Measurements from ENCODE around the gene FSIP2.

DNA sequence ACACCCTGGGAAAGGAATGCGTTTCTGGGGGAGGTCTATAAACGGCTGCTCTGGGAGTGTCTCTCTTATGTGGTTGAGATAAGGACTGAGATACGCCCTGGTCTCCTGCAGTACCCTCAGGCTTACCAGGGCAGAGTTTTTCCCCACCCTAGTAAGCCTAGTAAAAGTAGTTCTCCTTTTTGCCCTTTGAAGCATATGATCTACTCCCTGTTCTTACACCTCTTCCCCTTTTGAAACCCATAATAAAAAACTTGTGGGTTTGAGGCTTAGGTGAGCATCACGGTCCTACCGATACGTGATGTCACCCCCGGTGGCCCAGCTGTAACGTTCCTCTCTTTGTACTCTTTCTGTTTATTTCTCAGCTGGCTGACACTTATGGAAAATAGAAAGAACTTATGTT lies 97.4 kb downstream of the FSIP2 start:
- TF ChIP-seq EZH2 (IDR thresholded peaks at IDR 0.05; ENCODE audit: insufficient read depth, low read length): no peak
- TF ChIP-seq, protein P1, sequence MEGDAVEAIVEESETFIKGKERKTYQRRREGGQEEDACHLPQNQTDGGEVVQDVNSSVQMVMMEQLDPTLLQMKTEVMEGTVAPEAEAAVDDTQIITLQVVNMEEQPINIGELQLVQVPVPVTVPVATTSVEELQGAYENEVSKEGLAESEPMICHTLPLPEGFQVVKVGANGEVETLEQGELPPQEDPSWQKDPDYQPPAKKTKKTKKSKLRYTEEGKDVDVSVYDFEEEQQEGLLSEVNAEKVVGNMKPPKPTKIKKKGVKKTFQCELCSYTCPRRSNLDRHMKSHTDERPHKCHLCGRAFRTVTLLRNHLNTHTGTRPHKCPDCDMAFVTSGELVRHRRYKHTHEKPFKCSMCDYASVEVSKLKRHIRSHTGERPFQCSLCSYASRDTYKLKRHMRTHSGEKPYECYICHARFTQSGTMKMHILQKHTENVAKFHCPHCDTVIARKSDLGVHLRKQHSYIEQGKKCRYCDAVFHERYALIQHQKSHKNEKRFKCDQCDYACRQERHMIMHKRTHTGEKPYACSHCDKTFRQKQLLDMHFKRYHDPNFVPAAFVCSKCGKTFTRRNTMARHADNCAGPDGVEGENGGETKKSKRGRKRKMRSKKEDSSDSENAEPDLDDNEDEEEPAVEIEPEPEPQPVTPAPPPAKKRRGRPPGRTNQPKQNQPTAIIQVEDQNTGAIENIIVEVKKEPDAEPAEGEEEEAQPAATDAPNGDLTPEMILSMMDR (IDR thresholded peaks at IDR 0.05; ENCODE audit: insufficient read depth, low read depth, low read length): no peak
